Measurements from ENCODE around the gene RBM22.
"Not testable (repeated sequence)": the region's sequence is repeated elsewhere in the genome, so short reads cannot be mapped to it uniquely, and the experiment has no call there.

Gene RBM22

GRCh38 chr5:150700594-150701377, at the start of gene RBM22:
Gene RBM22 (minus strand): TSS chr5:150701062. CDS start chr5:150700985, 77 bp downstream.
- DNase-seq (ENCODE audit: low read depth) = peak; percentile 85

GRCh38 chr5:150750469-150750868, 49.6 kb upstream of the RBM22 start:
- no peak for DNase-seq (ENCODE audit: low read depth)

- not testable (repeated sequence) for DNase-seq (ENCODE audit: low read depth)
These were observed 42.3 kb upstream of the RBM22 start for GRCh38 chr5:150743142-150743488.

DNA sequence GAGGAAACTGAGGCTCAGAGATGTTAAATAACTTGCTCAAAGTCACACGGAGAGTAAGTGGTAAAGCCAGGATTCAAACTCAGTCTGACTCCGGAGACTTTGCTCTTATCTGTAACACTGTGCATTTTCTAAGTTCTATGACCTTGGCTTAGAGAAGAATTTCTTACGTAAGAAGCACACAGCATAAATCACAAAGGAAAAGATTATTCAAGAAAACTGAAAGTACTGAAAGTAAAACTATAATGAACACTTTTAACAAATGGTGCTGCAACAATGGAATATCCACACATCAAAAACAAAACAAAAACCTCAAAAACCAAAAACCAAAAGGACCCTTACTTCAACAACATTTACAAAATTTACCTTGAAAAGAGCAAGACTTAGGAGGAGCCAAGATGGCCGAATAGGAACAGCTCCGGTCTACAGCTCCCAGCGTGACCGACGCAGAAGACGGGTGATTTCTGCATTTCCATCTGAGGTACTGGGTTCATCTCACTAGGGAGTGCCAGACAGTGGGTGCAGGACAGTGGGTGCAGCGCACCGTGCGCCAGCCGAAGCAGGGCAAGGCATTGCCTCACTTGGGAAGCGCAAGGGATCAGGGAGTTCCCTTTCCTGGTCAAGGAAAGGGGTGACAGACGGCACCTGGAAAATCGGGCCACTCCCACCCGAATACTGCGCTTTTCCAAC, 41.7 kb upstream of the RBM22 start:
- DNase-seq (ENCODE audit: low read depth) = not testable (repeated sequence)

DNA sequence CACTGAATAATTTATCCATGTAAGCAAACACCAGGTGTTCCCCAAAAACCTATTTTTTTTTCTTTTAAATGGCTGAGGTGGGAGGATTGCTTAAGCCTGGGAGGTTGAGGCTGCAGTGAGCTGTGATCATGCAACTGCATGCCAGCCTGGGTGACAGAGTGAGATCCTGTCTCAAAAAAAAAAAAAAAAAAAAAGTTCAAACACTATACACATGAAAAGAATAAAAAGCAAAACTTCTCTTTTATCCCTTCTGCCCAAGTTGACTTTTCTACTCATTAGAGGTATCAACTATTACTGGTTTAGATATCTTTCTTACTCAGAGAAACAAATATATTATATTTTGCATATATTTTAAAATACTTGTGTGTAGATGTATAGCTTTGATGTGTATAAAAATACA, 40.1 kb upstream of the RBM22 start:
- no peak for DNase-seq (ENCODE audit: low read depth)

GRCh38 chr5:150738862-150739261, 38.0 kb upstream of the RBM22 start:
- no peak for DNase-seq (ENCODE audit: low read depth)

- DNase-seq (ENCODE audit: low read depth) = no peak
These were observed 33.9 kb upstream of the RBM22 start for GRCh38 chr5:150734579-150735384.

GRCh38 chr5:150731669-150732242, 30.9 kb upstream of the RBM22 start:
- no peak for DNase-seq (ENCODE audit: low read depth)

GRCh38 chr5:150729859-150730258, 29.0 kb upstream of the RBM22 start:
- DNase-seq (ENCODE audit: low read depth) = no peak

GRCh38 chr5:150723845-150724244, 23.0 kb upstream of the RBM22 start:
- no peak for DNase-seq (ENCODE audit: low read depth)

DNA sequence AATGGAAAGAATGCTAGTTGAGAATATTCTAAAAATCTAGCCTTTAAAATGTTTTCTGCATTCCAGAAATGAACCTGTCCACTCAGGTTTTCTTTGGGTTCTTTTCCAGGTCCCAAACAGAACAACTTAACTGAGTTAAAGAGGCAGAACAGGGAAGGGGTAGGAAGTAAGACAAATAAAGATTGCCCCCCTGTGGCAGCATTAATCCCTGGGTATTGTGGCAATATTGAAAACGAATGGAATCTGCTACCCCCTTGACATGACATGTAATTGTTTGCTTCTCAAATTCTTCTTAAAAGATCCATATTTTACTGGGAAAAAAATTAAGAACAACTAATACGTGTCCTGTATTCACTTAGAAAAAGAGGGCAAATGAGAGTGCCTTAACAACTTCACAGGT, 9.3 kb upstream of the RBM22 start:
- no peak for DNase-seq (ENCODE audit: low read depth)

GRCh38 chr5:150706776-150707390, 6.0 kb upstream of the RBM22 start:
- DNase-seq (ENCODE audit: low read depth) = no peak

- DNase-seq (ENCODE audit: low read depth) = no peak
These were observed 2.9 kb upstream of the RBM22 start for GRCh38 chr5:150703762-150704161.

GRCh38 chr5:150700246-150700593, 642 bp downstream of the RBM22 start:
- DNase-seq (ENCODE audit: low read depth) = no peak

DNA sequence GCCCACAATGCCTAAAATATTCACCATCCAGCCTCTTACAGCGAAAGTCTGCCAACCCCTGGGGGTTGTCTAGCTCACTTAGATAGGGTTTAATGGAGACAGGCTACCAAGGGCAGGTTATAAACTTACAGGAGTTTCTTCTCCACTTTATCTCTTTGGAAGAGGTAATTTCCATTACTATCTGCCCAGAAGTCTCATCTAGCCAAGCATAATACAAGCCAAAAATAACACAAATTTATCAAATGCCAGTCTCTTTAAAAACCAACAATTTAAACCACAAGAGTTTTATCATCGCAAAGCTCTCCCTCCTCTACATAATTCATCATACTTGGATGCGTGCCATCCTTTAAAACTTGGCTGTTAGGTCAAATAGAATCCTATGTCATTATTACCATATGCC, 6.2 kb downstream of the RBM22 start:
- DNase-seq (ENCODE audit: low read depth) = no peak

GRCh38 chr5:150692276-150692675, 8.6 kb downstream of the RBM22 start:
- DNase-seq (ENCODE audit: low read depth) = no peak

- DNase-seq (ENCODE audit: low read depth) = no peak
These were observed 10.1 kb downstream of the RBM22 start for GRCh38 chr5:150690760-150691159.

DNA sequence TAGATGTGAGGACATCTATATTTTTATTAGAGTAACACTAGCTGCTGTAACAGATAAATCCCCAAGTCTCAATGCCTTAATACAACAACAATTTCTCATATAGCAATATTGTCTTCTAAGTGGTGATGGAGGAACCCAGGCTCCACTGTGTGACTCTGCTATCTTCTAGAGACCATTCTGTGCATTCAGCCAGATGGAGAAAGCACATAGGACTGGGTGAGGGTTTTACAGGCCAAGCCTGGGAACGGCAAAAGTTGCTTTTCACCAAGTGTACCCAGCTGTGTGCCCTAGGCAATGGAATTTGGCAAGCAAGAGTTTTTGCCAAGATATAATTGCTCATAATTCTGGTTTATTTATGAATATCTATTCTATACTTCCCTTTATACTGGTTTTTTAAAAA, 11.7 kb downstream of the RBM22 start:
- no peak for DNase-seq (ENCODE audit: low read depth)

GRCh38 chr5:150676578-150676977, 24.3 kb downstream of the RBM22 start:
- DNase-seq (ENCODE audit: low read depth) = no peak

DNA sequence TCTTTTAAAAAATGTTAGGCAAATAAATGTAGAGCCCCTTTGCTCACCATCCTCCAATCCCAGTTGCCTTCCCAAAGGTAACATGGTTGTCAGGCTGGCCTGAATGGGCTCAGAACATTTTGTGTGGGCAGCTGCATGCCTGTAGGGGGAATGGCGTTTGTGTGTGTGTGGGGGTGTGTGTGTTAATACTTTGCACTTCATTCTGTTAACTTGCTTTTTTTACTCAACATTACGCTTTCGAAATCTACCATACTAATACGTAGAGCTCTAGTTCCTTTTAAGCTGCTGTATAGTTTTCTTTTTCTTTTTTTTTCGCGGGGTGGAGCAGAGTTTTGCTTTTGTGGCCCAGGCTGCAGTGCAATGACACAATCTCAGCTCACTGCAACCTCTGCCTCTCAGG, 25.8 kb downstream of the RBM22 start:
- DNase-seq (ENCODE audit: low read depth) = no peak

DNA sequence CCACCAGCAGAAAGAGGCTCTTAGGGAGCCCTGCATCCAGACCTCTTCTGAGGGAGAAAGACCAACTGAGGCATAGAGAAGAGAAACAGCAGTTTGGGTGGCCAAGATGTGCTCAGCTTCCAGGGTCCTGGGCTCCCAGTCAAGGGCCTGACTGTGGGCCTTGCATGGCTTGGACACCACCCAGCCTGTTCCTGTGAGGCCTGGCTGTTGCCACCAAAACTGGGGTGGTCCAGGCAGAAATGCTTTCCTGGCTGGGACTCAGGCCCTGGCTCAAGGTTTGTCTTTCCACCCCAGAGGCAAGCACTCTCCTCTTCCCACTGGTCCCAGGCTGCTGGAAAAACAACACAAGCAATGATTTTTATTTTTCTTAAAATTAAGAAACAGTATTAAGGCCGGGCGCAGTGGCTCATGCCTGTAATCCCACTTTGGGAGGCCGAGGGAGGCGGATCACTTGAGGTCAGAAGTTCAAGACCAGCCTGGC, 26.5 kb downstream of the RBM22 start:
- no peak for DNase-seq (ENCODE audit: low read depth)

DNA sequence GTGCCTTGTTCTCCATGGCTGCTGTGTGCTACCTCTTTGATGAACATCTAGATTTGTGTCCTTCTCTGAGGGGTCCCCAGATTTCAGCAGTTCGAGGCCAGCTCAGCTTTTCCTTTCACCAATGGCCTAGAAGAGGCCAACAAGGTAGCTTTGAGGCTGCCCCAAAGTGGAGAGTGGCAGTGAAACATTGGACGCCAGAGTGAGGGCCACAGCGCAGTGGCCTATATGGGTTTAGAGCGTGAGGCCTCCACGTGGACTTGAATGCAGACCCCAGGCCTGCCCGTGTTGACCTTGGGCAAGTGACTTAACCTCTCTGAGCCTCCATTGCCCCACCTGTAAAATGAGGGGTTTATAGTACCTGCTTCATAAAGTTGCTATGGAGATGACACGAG, 28.0 kb downstream of the RBM22 start:
- no peak for DNase-seq (ENCODE audit: low read depth)
